CD8-positive, alpha-beta memory T cell (primary cell): ENCODE results near the gene DOLPP1. TPM values are rescaled to one million over a fixed set of nuclear protein-coding genes. Genes with fewer than 3 reads are reported as not detected.
A peak's percentile ranks its signal among the peaks of the same experiment; 100 is the strongest.

ENCODE experiments used
- CTCF ChIA-PET: fragments of 350-600 bp; sonication (Branson Sonifier 250); formaldehyde crosslinking; loops from one replicate; lab custom pipeline; 2021; ENCODE audit warnings: antibody characterized with exemption; lab: Charles Lee
- POLR2A ChIA-PET: fragments of 350-600 bp; sonication (Branson Sonifier 250); formaldehyde crosslinking; loops from one replicate; lab custom pipeline; 2021; ENCODE audit warnings: antibody characterized with exemption; lab: Charles Lee
- DNase-seq, 5 donors: peaks; one replicate each; pipeline versions ENCODE4 v3.0.0 to v3.0.0-alpha.2; 2020 to 2022; ENCODE audit warnings: mixed read lengths in 1 of 5
- H3K27ac ChIP-seq: one replicate; pipeline ENCODE4 v1.7.0; 2013; ENCODE audit warnings: low read depth, mild to moderate bottlenecking, low read length, moderate library complexity
- H3K27me3 ChIP-seq: 2 replicates; pipeline ENCODE4 v1.7.0; 2013; ENCODE audit warnings: low read length, mild to moderate bottlenecking; ENCODE audit not compliant: insufficient read depth, poor library complexity, severe bottlenecking
- H3K36me3 ChIP-seq: 2 replicates; pipeline ENCODE4 v1.7.0; 2013; ENCODE audit warnings: mild to moderate bottlenecking, low read length, moderate library complexity; ENCODE audit not compliant: insufficient read depth
- H3K4me1 ChIP-seq: 2 replicates; pipeline ENCODE4 v1.7.0; 2013; ENCODE audit warnings: mild to moderate bottlenecking, low read length, moderate library complexity; ENCODE audit not compliant: insufficient read depth
- H3K4me3 ChIP-seq: 2 replicates; pipeline ENCODE4 v1.7.0; 2013; ENCODE audit warnings: mild to moderate bottlenecking, low read length
- H3K9me3 ChIP-seq: 2 replicates; pipeline ENCODE4 v1.7.0; 2013; ENCODE audit warnings: mild to moderate bottlenecking, low read length
- H3K27ac Mint-ChIP-seq, 8 donors: one replicate each; pipeline ENCODE4 v1.8.0; 2020 to 2021; ENCODE audit warnings: mixed read lengths in 8 of 8, mild to moderate bottlenecking in 6 of 8, inconsistent platforms in 3 of 8, moderate library complexity in 3 of 8
- H3K27me3 Mint-ChIP-seq, 2 donors: one replicate each; pipeline ENCODE4 v1.8.0; 2020 to 2021; ENCODE audit warnings: mixed read lengths in 2 of 2, mild to moderate bottlenecking in 1 of 2, moderate library complexity in 1 of 2
- H3K36me3 Mint-ChIP-seq, 3 donors: one replicate each; pipeline ENCODE4 v1.8.0; 2020 to 2021; ENCODE audit warnings: mixed read lengths in 3 of 3, inconsistent platforms in 1 of 3, mild to moderate bottlenecking in 1 of 3
- H3K4me1 Mint-ChIP-seq, 3 donors: one replicate each; pipeline ENCODE4 v1.8.0; 2020 to 2021; ENCODE audit warnings: mixed read lengths in 3 of 3, inconsistent platforms in 1 of 3, mild to moderate bottlenecking in 1 of 3
- H3K4me3 Mint-ChIP-seq, 7 donors: one replicate each; pipeline ENCODE4 v1.8.0; 2020 to 2021; ENCODE audit warnings: mixed read lengths in 7 of 7, mild to moderate bottlenecking in 6 of 7, moderate library complexity in 4 of 7, inconsistent platforms in 2 of 7
- H3K9me3 Mint-ChIP-seq, 5 donors: one replicate each; pipeline ENCODE4 v1.8.0; 2020 to 2022; ENCODE audit warnings: mixed read lengths in 5 of 5, mild to moderate bottlenecking in 3 of 5, moderate library complexity in 2 of 5, inconsistent platforms in 1 of 5
- polyA plus RNA-seq: library from polyadenylated mRNA; unstranded; fragments of 300-500 nt; fragmentation: Illumina TruSeq; gene quantifications from one replicate; pipeline ENCODE4 v1.2.3, GENCODE V29; 2021
- total RNA-seq, 2 experiments: library from RNA; stranded (reverse); gene quantifications; one replicate each; pipeline ENCODE4 v1.2.3, GENCODE V29; 2021

DOLPP1 gene
- total and polyA plus RNA-seq, 3 experiments from 2014 or later = 15.3 to 30.2 (median 27.8) TPM

- DNase-seq = peak; percentile 28 to 79 (median 61)
- ChIA-PET CTCF (interaction anchor here (0.6 to 1.5 kb wide), 5 partner anchors 11 to 29 kb away, joined by 3 to 5 read pairs (median 3); partner anchors contain the start of gene DOLPP1), POLR2A (interaction anchor here (0.8 kb wide), 1 partner anchor 42 kb away, joined by 5 read pairs; the partner anchor contains the start of gene PTPA)
- Histone ChIP-seq H3K9me3 (no peaks in the 10 kb centered on the region), H3K36me3 (peaks cover 9% of the 10 kb centered on the region), H3K27me3 (no peaks in the 10 kb centered on the region), H3K27ac (peak overlapping the region; percentile 49), H3K4me3 (no peak overlapping the region), H3K4me1 (peaks cover 37% of the 10 kb centered on the region)
- H3K4me3 Mint-ChIP-seq = peak overlapping the region in 6 of 7 donors; percentile 20 to 81 (median 70)
- H3K27ac Mint-ChIP-seq = peak overlapping the region; percentile 43 to 94 (median 87)
- peaks cover 26 to 50% (median 28%) of the 10 kb centered on the region in 3 donors for H3K4me1 Mint-ChIP-seq
- peaks cover 0 to 37% (median 3%) of the 10 kb centered on the region in 3 donors for H3K36me3 Mint-ChIP-seq
- H3K27me3 Mint-ChIP-seq = peaks cover 0 to 1% of the 10 kb centered on the region in 2 donors
- H3K9me3 Mint-ChIP-seq = no peaks in the 10 kb centered on the region
Measured at GRCh38 chr9:129068990-129069861, 11.7 kb upstream of the DOLPP1 start.

GRCh38 chr9:129069862-129070641 is 10.9 kb upstream of the DOLPP1 start:
- CTCF ChIA-PET = interaction anchor here (0.6 to 1.5 kb wide), 4 partner anchors 10 to 28 kb away, joined by 3 to 5 read pairs (median 4); partner anchors contain the start of gene DOLPP1
- H3K27ac ChIP-seq = peak overlapping the region; percentile 49
- POLR2A ChIA-PET = interaction anchor here (0.8 to 1.5 kb wide), 2 partner anchors 11 to 41 kb away, joined by 5 to 6 read pairs; partner anchors contain the start of genes DOLPP1 and PTPA

GRCh38 chr9:129070696-129071525 is 10.0 kb upstream of the DOLPP1 start:
- H3K4me1 Mint-ChIP-seq = peaks cover 26 to 54% (median 29%) of the 10 kb centered on the region in 3 donors
- POLR2A ChIA-PET = interaction anchor here (1.5 kb wide), 1 partner anchor 10 kb away, joined by 6 read pairs; the partner anchor contains the start of gene DOLPP1
- DNase-seq = no peak
- peaks cover 0 to 24% (median under 1%) of the 10 kb centered on the region in 3 donors for H3K36me3 Mint-ChIP-seq
- H3K27me3 Mint-ChIP-seq = peaks cover 0 to 1% of the 10 kb centered on the region in 2 donors
- no peaks in the 10 kb centered on the region for H3K9me3 Mint-ChIP-seq
- H3K4me3 ChIP-seq = no peak overlapping the region
- H3K4me3 Mint-ChIP-seq = peak overlapping the region in 2 of 7 donors; percentile 28 to 69
- peaks cover 5% of the 10 kb centered on the region for H3K36me3 ChIP-seq
- H3K9me3 ChIP-seq = no peaks in the 10 kb centered on the region
- H3K4me1 ChIP-seq = peaks cover 37% of the 10 kb centered on the region
- no peaks in the 10 kb centered on the region for H3K27me3 ChIP-seq
- no peak overlapping the region for H3K27ac ChIP-seq
- peak overlapping the region in 7 of 8 donors; percentile 17 to 94 (median 51) for H3K27ac Mint-ChIP-seq
- CTCF ChIA-PET = no interaction called here

More at GRCh38 chr9:129069862-129070641, 10.9 kb upstream of the DOLPP1 start:
- Mint-ChIP-seq H3K9me3 (no peaks in the 10 kb centered on the region), H3K4me3 (peak overlapping the region in 1 of 7 donors; percentile 5), H3K27me3 (peaks cover 0 to 1% of the 10 kb centered on the region in 2 donors), H3K4me1 (peaks cover 26 to 54% (median 29%) of the 10 kb centered on the region in 3 donors), H3K27ac (peak overlapping the region in 7 of 8 donors; percentile 65 to 94 (median 88)), H3K36me3 (peaks cover 0 to 32% (median 3%) of the 10 kb centered on the region in 3 donors)
- Histone ChIP-seq H3K4me1 (peaks cover 37% of the 10 kb centered on the region), H3K4me3 (no peak overlapping the region), H3K9me3 (no peaks in the 10 kb centered on the region), H3K36me3 (peaks cover 9% of the 10 kb centered on the region), H3K27me3 (no peaks in the 10 kb centered on the region)
- no peak for DNase-seq

- Mint-ChIP-seq H3K4me3 (peak overlapping the region; percentile 5 to 82 (median 65)), H3K9me3 (no peaks in the 10 kb centered on the region), H3K36me3 (peaks cover 0 to 22% (median 0%) of the 10 kb centered on the region in 3 donors), H3K27me3 (peaks cover 0 to 1% of the 10 kb centered on the region in 2 donors), H3K4me1 (peaks cover 26 to 54% (median 29%) of the 10 kb centered on the region in 3 donors), H3K27ac (peak overlapping the region; percentile 39 to 94 (median 84))
- Histone ChIP-seq H3K4me3 (no peak overlapping the region), H3K9me3 (no peaks in the 10 kb centered on the region), H3K4me1 (peaks cover 37% of the 10 kb centered on the region), H3K27ac (no peak overlapping the region), H3K36me3 (peaks cover 4% of the 10 kb centered on the region), H3K27me3 (no peaks in the 10 kb centered on the region)
- CTCF ChIA-PET = no interaction called here
- POLR2A ChIA-PET = interaction anchor here (0.7 to 1.5 kb wide), 2 partner anchors 9 to 752 kb away, joined by 3 to 6 read pairs; partner anchors contain the start of gene DOLPP1
- peak in 3 of 5 donors; percentile 36 to 56 (median 38) for DNase-seq
Measured at GRCh38 chr9:129071526-129072126, 9.3 kb upstream of the DOLPP1 start.

- ChIA-PET CTCF (no interaction called here), POLR2A (interaction anchor here (0.7 kb wide), 1 partner anchor 753 kb away, joined by 3 read pairs; no protein-coding TSS in a partner anchor)
- Mint-ChIP-seq H3K27ac (peak overlapping the region in 7 of 8 donors; percentile 39 to 94 (median 87)), H3K27me3 (peaks cover 0 to 1% of the 10 kb centered on the region in 2 donors), H3K9me3 (no peaks in the 10 kb centered on the region), H3K4me3 (peak overlapping the region in 5 of 7 donors; percentile 39 to 82 (median 65)), H3K36me3 (peaks cover 0 to 19% (median 0%) of the 10 kb centered on the region in 3 donors), H3K4me1 (peaks cover 26 to 54% (median 29%) of the 10 kb centered on the region in 3 donors)
- peaks cover 37% of the 10 kb centered on the region for H3K4me1 ChIP-seq
- peaks cover 4% of the 10 kb centered on the region for H3K36me3 ChIP-seq
- DNase-seq = no peak
- no peak overlapping the region for H3K27ac ChIP-seq
- H3K4me3 ChIP-seq = no peak overlapping the region
- no peaks in the 10 kb centered on the region for H3K27me3 ChIP-seq
- H3K9me3 ChIP-seq = no peaks in the 10 kb centered on the region
Measured at GRCh38 chr9:129072171-129072570, 8.7 kb upstream of the DOLPP1 start.

- CTCF ChIA-PET = no interaction called here
Measured at GRCh38 chr9:129073404-129073803, 7.5 kb upstream of the DOLPP1 start.

More at GRCh38 chr9:129073404-129073803, 7.5 kb upstream of the DOLPP1 start:
- H3K9me3 ChIP-seq = no peaks in the 10 kb centered on the region
- Mint-ChIP-seq H3K36me3 (peaks cover 0 to 7% (median 0%) of the 10 kb centered on the region in 3 donors), H3K4me1 (peaks cover 23 to 51% (median 28%) of the 10 kb centered on the region in 3 donors), H3K27me3 (peaks cover 0 to 1% of the 10 kb centered on the region in 2 donors), H3K27ac (peak overlapping the region; percentile 64 to 94 (median 82)), H3K9me3 (no peaks in the 10 kb centered on the region), H3K4me3 (peak overlapping the region; percentile 18 to 63 (median 37))
- peak in 1 of 5 donors; percentile 53 for DNase-seq
- peaks cover 36% of the 10 kb centered on the region for H3K4me1 ChIP-seq
- no peak overlapping the region for H3K27ac ChIP-seq
- POLR2A ChIA-PET = no interaction called here
- peaks cover 4% of the 10 kb centered on the region for H3K36me3 ChIP-seq
- H3K27me3 ChIP-seq = no peaks in the 10 kb centered on the region
- H3K4me3 ChIP-seq = no peak overlapping the region
